ENCODE data around the gene SERPINA5.

The SERPINA5 gene

GRCh38 chr14:94641632-94641955 lies 60.4 kb downstream of the SERPINA5 start (continued):
- TF ChIP-seq ZNF610 (tag by site-specific recombination; IDR thresholded peaks at IDR 0.05; ENCODE audit: borderline replicate concordance) (no peak), HOXA7 (CRISPR knock-in tag; IDR thresholded peaks at IDR 0.05; ENCODE audit: borderline replicate concordance) (no peak), KLF10 (tag by site-specific recombination; IDR thresholded peaks at IDR 0.05) (no peak), ZNF701 (tag by site-specific recombination; IDR thresholded peaks at IDR 0.05) (no peak), ZNF26 (tag by site-specific recombination; IDR thresholded peaks at IDR 0.05) (no peak)

All from HEK293 (cell line).